Esophagus squamous epithelium (tissue), 4 donors: ENCODE data around the gene DYNLRB1.

Source experiments
- CTCF ChIP-seq, 6 experiments: fragments of 450-650 bp in 4 of 6; fragments of 200-600 bp in 2 of 6; sonication (generic) in 2 of 6; IDR thresholded peaks; one replicate each; pipeline ENCODE4 v1.5.1; 2016 to 2019; ENCODE audit warnings: antibody characterized with exemption in 6 of 6, mild to moderate bottlenecking in 4 of 6, moderate library complexity in 4 of 6
- POLR2A ChIP-seq, 4 donors: fragments of 450-650 bp; IDR thresholded peaks; one replicate each; pipeline ENCODE4 v1.6.1; 2017; ENCODE audit warnings: antibody characterized with exemption in 4 of 4, mild to moderate bottlenecking in 4 of 4, moderate library complexity in 3 of 4

- no peak for TF ChIP-seq CTCF (IDR thresholded peaks at IDR 0.05)
- TF ChIP-seq POLR2A (IDR thresholded peaks at IDR 0.05), result no peak
These were observed 60.8 kb downstream of the DYNLRB1 start for GRCh38 chr20:34577061-34577460.
